OCI-LY3 (cell line): Measurements from ENCODE around the gene NUDT1.

ENCODE experiments used
- H2AFZ ChIP-seq: fragments of 200-600, 300-600 bp; shearing (Covaris generic); 2 replicates; pipeline ENCODE4 v1.6.0; 2014; ENCODE audit warnings: antibody characterized with exemption, low read depth, low read length
- H3K27ac ChIP-seq: fragments of 200-600, 300-600 bp; sonication (generic); 2 replicates; pipeline ENCODE4 v1.5.1; 2014; ENCODE audit warnings: mild to moderate bottlenecking, low read length, moderate library complexity, mixed read lengths
- H3K27me3 ChIP-seq: fragments of 200-600, 300-600 bp; sonication (generic); 2 replicates; pipeline ENCODE4 v1.6.1; 2014; ENCODE audit warnings: low read depth, low read length, mixed read lengths
- H3K36me3 ChIP-seq: fragments of 200-600, 300-600 bp; sonication (generic); replicated peaks from 2 replicates; pipeline ENCODE3; 2014; ENCODE audit warnings: low read depth, low read length, mixed read lengths
- H3K4me1 ChIP-seq: fragments of 300-600, 200-600 bp; sonication (generic); 2 replicates; pipeline ENCODE4 v1.6.1; 2014; ENCODE audit warnings: low read length, mixed read lengths
- H3K4me2 ChIP-seq: fragments of 200-600, 300-600 bp; sonication (generic); 2 replicates; pipeline ENCODE4 v1.6.1; 2014; ENCODE audit warnings: low read length, mixed read lengths
- H3K4me3 ChIP-seq: fragments of 300-600, 200-600 bp; sonication (generic); 2 replicates; pipeline ENCODE4 v1.5.1; 2014; ENCODE audit warnings: antibody characterized with exemption, mild to moderate bottlenecking, low read length, moderate library complexity
- H3K79me2 ChIP-seq: fragments of 300-600, 200-600 bp; shearing (Covaris generic); 2 replicates; pipeline ENCODE4 v1.6.1; 2014; ENCODE audit warnings: mild to moderate bottlenecking, low read length, mixed read lengths
- H3K9ac ChIP-seq: fragments of 300-600, 200-600 bp; shearing (Covaris generic); 2 replicates; pipeline ENCODE4 v1.6.0; 2014; ENCODE audit warnings: mild to moderate bottlenecking, low read length, moderate library complexity
- H3K9me3 ChIP-seq: fragments of 200-600, 300-600 bp; shearing (Covaris generic); 2 replicates; pipeline ENCODE4 v1.6.1; 2014; ENCODE audit warnings: low read length, mixed read lengths; ENCODE audit not compliant: insufficient read depth
- H4K20me1 ChIP-seq: fragments of 200-600, 300-600 bp; sonication (generic); 2 replicates; pipeline ENCODE4 v1.6.1; 2016; ENCODE audit warnings: low read length, mixed read lengths; ENCODE audit not compliant: insufficient read depth
- EZH2phosphoT487 ChIP-seq: fragments of 200-600 bp; shearing (Covaris generic); IDR thresholded peaks from 2 replicates; pipeline ENCODE4 v1.6.1; 2018; ENCODE audit warnings: antibody characterized with exemption, mixed run types, low read depth
- TF ChIP-seq, protein P1 (sequence below): fragments of 200-600, 300-600 bp; sonication (generic); IDR thresholded peaks from 2 replicates; pipeline ENCODE4 v1.5.1; 2014; ENCODE audit warnings: antibody characterized with exemption, low read length, low read depth

NUDT1 gene

DNA sequence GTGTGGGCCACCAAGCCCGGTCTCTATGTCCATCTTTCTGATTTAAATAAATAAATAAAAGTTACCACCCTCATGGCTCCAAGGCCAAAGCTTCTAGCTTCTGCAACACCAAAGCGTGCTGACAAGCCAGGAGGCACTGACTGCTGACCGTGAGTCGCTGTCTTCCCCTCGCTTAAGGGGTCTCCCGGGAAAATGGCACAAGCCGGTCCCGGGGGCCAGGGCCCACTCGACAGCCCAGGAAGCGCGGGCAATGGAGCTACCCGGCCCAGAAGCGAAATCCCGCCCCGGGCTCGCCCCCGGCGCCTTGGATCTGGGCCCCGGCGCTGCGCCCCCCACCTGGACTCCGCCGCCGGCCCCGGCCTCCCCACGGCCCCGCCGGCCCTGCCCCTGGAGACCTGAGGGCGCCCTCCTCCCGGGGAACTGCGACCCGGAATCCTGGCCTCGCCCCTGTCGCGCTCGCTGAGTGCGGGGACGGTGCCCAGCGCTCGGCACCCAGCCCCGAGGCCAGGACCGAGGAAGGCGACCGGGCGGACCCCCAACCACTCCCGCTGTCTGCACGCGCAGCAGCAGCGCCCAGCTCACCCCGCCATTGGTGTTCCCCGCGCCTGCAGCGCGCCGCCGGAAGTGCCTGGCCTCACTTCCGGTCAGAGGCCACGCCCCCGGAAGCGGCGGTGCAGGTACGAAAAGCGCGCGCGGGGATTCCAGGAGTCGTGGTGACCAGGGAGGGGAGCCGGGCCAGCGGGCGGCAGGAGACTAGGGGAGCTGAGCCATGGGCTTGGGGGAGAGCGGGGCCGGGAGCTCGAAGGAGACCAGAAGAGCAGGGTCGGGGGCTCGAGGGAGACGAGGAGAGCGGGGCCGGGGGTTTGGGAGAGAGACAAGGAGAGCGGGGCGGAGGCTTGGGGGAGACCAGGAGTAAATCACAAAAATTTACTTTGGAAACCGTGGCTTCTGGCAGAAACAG is at the start of gene NUDT1, which contains the start of gene MRM2:
NUDT1 (plus strand) TSS at position 647 of the 961 bp plus-strand sequence. CDS start 2,349 bp downstream, outside the sequence.
MRM2 (minus strand) TSS at position 626 of the 961 bp plus-strand sequence; CDS start at position 590, 36 bp downstream.
- Histone ChIP-seq H3K4me2 (peak within 1 kb of the TSS; percentile 94), H4K20me1 (no peaks in the 10 kb centered on the region), H3K9ac (peak within 1 kb of the TSS; percentile 92), H2AFZ (no peak within 1 kb of the TSS; the same call in 1 of the 2 replicates), H3K79me2 (peaks cover 43% of the 10 kb centered on the region), H3K4me1 (peaks cover 26% of the 10 kb centered on the region), H3K27ac (peak within 1 kb of the TSS; percentile 53), H3K4me3 (peak within 1 kb of the TSS; percentile 96), H3K36me3 (peaks cover 20% of the 10 kb centered on the region), H3K27me3 (no peaks in the 10 kb centered on the region), H3K9me3 (no peaks in the 10 kb centered on the region)
- TF ChIP-seq, protein P1, sequence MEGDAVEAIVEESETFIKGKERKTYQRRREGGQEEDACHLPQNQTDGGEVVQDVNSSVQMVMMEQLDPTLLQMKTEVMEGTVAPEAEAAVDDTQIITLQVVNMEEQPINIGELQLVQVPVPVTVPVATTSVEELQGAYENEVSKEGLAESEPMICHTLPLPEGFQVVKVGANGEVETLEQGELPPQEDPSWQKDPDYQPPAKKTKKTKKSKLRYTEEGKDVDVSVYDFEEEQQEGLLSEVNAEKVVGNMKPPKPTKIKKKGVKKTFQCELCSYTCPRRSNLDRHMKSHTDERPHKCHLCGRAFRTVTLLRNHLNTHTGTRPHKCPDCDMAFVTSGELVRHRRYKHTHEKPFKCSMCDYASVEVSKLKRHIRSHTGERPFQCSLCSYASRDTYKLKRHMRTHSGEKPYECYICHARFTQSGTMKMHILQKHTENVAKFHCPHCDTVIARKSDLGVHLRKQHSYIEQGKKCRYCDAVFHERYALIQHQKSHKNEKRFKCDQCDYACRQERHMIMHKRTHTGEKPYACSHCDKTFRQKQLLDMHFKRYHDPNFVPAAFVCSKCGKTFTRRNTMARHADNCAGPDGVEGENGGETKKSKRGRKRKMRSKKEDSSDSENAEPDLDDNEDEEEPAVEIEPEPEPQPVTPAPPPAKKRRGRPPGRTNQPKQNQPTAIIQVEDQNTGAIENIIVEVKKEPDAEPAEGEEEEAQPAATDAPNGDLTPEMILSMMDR = no peak
- no peak for TF ChIP-seq EZH2phosphoT487

- TF ChIP-seq, protein P1 = no peak
- no peak for TF ChIP-seq EZH2phosphoT487
- Histone ChIP-seq H3K27ac (no peak overlapping the region), H2AFZ (no peak overlapping the region), H3K4me3 (no peak overlapping the region), H3K9ac (no peak overlapping the region), H3K36me3 (peaks cover 21% of the 10 kb centered on the region), H3K79me2 (no peaks in the 10 kb centered on the region), H3K9me3 (no peaks in the 10 kb centered on the region), H3K4me1 (no peaks in the 10 kb centered on the region), H3K27me3 (no peaks in the 10 kb centered on the region), H4K20me1 (no peaks in the 10 kb centered on the region), H3K4me2 (no peak overlapping the region)
These were observed 49.0 kb upstream of the NUDT1 start for GRCh38 chr7:2192831-2193534.

GRCh38 chr7:2193575-2194305 is 48.3 kb upstream of the NUDT1 start:
- Histone ChIP-seq H2AFZ (no peak overlapping the region), H3K9ac (no peak overlapping the region), H4K20me1 (no peaks in the 10 kb centered on the region), H3K27ac (no peak overlapping the region), H3K36me3 (peaks cover 20% of the 10 kb centered on the region), H3K4me1 (no peaks in the 10 kb centered on the region), H3K4me2 (no peak overlapping the region), H3K4me3 (no peak overlapping the region), H3K79me2 (no peaks in the 10 kb centered on the region), H3K27me3 (no peaks in the 10 kb centered on the region), H3K9me3 (no peaks in the 10 kb centered on the region)
- TF ChIP-seq, protein P1 = no peak
- TF ChIP-seq EZH2phosphoT487 = no peak
